HG02623 (cell line): ENCODE results near the gene PCDHA5.
"Not testable (repeated sequence)": the region's sequence is repeated elsewhere in the genome, so short reads cannot be mapped to it uniquely, and the experiment has no call there.

Experiments used
- ATAC-seq: cut with Tn5 transposase; IDR thresholded peaks from one replicate; pipeline ENCODE4 v1.9.1; 2021; ENCODE audit warnings: moderate library complexity; ENCODE audit not compliant: unreplicated experiment

The PCDHA5 gene

DNA sequence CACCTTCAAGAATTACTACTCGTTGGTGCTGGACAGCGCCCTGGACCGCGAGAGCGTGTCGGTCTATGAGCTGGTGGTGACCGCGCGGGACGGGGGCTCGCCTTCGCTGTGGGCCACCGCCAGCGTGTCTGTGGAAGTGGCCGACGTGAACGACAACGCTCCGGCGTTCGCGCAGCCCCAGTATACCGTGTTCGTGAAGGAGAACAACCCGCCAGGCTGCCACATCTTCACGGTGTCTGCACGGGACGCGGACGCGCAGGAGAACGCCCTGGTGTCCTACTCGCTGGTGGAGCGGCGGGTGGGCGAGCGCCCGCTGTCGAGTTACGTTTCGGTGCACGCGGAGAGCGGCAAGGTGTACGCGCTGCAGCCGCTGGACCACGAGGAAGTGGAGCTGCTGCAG, 1.6 kb downstream of the PCDHA5 start:
- ATAC-seq = not testable (repeated sequence)

DNA sequence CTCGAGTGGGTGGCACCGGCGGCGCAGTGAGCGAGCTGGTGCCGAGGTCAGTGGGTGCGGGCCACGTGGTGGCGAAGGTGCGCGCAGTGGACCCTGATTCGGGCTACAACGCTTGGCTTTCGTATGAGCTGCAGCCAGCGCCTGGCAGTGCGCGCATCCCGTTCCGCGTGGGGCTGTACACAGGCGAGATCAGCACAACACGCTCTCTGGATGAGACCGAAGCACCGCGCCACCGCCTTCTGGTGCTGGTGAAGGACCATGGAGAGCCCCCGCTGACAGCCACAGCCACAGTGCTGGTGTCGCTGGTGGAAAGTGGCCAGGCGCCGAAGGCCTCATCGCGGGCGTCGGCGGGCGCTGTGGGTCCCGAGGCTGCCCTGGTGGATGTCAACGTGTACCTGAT, 2.1 kb downstream of the PCDHA5 start:
- ATAC-seq = no peak

DNA sequence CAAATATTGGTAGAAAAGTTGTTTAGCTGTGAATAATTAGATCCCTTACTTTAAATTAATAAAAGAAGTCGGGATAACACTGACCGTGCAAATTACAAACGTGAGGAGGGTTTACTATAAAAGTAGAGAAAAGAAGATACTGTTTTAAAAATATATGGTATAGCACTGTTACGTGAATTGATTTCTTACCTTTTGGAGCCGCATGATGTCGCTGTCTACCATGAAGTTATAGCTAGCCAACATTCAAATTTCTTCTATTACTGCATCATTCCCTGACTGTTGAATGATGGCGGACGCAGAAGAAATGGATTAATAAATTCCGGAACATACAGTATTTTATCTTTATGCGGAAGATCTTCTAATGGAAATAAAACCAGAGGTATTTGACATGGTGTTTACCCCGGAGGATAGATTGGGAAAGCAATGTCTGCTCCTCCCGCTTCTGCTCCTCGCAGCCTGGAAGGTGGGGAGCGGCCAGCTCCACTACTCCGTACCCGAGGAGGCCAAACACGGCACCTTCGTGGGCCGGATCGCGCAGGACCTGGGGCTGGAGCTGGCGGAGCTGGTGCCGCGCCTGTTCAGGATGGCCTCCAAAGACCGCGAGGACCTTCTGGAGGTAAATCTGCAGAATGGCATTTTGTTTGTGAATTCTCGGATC, 6.4 kb downstream of the PCDHA5 start, which contains the start of gene PCDHA6:
Gene PCDHA6, plus strand, starts transcription at position 257 of the 658 bp plus-strand sequence. Its CDS starts 132 bp downstream, at position 389.
- no peak for ATAC-seq

DNA sequence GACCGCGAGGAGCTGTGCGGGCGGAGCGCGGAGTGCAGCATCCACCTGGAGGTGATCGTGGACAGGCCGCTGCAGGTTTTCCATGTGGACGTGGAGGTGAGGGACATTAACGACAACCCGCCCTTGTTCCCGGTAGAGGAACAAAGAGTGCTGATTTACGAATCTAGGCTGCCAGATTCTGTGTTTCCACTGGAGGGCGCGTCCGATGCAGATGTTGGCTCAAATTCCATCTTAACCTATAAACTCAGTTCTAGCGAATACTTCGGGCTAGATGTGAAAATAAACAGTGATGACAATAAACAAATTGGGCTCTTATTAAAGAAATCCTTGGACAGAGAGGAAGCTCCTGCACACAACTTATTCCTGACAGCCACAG, 6.9 kb downstream of the PCDHA5 start:
- ATAC-seq = no peak

DNA sequence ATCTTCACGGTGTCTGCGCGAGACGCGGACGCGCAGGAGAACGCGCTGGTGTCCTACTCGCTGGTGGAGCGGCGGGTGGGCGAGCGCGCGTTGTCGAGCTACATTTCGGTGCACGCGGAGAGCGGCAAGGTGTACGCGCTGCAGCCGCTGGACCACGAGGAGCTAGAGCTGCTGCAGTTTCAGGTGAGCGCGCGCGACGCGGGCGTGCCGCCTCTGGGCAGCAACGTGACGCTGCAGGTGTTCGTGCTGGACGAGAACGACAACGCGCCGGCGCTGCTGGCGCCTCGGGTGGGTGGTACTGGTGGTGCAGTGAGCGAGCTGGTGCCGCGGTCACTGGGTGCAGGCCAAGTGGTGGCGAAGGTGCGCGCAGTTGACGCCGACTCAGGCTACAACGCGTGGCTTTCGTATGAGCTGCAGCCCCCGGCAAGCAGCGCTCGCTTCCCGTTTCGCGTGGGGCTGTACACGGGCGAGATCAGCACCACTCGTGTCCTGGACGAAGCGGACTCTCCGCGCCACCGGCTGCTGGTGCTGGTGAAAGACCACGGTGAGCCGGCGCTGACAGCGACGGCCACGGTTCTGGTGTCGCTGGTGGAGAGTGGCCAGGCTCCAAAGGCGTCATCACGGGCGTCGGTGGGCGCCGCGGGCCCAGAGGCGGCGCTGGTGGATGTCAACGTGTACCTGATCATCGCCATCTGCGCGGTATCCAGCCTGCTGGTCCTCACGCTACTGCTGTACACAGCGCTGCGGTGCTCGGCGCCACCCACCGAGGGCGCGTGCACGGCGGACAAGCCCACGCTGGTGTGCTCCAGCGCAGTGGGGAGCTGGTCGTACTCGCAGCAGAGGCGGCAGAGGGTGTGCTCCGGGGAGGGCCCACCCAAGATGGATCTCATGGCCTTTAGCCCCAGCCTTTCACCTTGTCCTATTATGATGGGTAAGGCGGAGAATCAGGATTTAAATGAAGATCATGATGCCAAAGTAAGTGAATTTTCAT, 8.4 kb downstream of the PCDHA5 start:
- not testable (repeated sequence) for ATAC-seq

DNA sequence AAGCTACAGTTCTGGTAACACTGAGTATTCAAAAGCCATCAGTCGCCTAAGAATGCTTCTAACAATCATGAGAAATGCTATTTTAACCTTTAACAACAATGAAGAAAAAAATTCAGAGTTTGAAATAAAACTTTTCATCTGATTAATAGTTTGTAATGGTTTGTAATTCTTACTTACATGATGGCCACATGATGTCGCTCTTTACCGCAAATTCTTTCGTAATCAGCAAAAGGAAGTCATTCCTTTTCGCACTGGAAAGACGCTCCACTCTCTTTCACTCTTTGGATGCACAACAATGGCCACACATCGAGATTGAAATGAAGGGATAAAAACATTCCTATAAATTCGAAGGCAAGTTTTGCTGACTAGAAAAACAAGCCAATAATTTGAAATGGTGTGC, 12.6 kb downstream of the PCDHA5 start, which contains the start of gene PCDHA7:
Gene PCDHA7, plus strand, starts transcription at position 277 of the 400 bp plus-strand sequence. Its CDS starts 115 bp downstream, at position 392.
- no peak for ATAC-seq

DNA sequence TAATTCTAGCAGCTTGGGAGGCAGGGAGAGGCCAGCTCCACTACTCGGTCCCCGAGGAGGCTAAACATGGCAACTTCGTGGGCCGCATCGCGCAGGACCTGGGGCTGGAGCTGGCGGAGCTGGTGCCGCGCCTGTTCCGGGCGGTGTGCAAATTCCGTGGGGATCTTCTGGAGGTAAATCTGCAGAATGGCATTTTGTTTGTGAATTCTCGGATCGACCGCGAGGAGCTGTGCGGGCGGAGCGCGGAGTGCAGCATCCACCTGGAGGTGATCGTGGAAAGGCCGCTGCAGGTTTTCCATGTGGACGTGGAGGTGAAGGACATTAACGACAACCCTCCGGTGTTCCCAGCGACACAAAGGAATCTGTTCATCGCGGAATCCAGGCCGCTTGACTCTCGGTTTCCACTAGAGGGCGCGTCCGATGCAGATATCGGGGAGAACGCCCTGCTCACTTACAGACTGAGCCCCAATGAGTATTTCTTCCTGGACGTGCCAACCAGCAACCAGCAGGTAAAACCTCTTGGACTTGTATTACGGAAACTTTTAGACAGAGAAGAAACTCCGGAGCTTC, 13.1 kb downstream of the PCDHA5 start:
- ATAC-seq = not testable (repeated sequence)

DNA sequence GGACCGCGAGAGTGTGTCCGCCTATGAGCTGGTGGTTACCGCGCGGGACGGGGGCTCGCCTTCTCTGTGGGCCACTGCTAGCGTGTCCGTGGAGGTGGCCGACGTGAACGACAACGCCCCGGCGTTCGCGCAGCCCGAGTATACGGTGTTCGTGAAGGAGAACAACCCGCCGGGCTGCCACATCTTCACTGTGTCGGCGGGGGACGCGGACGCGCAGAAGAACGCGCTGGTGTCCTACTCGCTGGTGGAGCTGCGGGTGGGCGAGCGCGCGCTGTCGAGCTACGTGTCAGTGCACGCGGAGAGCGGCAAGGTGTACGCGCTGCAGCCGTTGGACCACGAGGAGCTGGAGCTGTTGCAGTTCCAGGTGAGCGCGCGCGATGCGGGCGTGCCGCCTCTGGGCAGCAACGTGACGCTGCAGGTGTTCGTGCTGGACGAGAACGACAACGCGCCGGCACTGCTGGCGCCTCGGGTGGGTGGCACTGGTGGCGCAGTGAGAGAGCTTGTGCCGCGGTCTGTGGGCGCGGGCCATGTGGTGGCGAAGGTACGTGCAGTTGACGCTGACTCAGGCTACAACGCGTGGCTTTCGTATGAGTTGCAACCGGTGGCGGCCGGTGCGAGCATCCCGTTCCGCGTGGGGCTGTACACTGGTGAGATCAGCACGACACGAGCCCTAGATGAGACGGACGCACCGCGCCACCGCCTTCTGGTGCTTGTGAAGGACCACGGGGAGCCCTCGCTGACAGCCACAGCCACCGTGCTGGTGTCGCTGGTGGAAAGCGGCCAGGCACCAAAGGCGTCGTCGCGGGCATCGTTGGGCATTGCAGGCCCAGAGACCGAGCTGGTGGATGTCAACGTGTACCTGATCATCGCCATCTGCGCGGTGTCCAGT, 14.5 kb downstream of the PCDHA5 start:
- ATAC-seq = no peak

DNA sequence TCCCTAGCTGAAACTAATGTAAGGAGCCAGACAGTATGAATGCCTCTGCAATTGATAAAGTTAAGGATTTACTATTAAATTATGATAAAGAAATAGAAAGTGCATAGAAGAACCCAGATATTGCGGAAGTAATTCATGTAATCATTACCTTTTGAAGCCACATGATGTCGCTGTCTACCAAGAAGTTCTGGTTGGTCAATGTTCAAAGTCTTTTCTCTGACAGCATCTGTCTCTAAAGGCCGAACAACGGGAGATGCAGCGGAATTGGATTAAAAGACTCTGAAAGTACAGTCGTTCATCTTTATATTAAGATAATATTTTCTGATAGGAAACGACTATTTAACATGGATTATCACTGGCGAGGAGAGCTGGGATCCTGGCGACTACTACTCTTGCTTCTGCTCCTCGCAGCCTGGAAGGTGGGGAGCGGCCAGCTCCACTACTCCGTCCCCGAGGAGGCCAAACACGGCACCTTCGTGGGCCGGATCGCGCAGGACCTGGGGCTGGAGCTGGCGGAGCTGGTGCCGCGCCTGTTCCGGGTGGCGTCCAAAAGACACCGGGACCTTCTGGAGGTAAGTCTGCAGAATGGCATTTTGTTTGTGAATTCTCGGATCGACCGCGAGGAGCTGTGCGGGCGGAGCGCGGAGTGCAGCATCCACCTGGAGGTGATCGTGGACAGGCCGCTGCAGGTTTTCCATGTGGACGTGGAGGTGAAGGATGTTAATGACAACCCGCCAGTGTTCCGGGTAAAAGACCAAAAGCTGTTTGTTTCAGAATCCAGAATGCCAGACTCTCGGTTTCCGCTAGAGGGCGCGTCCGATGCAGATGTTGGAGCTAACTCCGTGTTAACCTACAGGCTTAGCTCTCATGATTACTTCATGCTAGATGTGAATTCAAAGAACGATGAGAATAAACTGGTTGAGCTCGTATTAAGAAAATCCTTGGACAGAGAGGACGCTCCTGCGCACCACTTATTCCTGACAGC, 19.9 kb downstream of the PCDHA5 start, which contains the start of gene PCDHA8:
Gene PCDHA8, plus strand, starts transcription at position 210 of the 985 bp plus-strand sequence. Its CDS starts 135 bp downstream, at position 345.
- no peak for ATAC-seq

DNA sequence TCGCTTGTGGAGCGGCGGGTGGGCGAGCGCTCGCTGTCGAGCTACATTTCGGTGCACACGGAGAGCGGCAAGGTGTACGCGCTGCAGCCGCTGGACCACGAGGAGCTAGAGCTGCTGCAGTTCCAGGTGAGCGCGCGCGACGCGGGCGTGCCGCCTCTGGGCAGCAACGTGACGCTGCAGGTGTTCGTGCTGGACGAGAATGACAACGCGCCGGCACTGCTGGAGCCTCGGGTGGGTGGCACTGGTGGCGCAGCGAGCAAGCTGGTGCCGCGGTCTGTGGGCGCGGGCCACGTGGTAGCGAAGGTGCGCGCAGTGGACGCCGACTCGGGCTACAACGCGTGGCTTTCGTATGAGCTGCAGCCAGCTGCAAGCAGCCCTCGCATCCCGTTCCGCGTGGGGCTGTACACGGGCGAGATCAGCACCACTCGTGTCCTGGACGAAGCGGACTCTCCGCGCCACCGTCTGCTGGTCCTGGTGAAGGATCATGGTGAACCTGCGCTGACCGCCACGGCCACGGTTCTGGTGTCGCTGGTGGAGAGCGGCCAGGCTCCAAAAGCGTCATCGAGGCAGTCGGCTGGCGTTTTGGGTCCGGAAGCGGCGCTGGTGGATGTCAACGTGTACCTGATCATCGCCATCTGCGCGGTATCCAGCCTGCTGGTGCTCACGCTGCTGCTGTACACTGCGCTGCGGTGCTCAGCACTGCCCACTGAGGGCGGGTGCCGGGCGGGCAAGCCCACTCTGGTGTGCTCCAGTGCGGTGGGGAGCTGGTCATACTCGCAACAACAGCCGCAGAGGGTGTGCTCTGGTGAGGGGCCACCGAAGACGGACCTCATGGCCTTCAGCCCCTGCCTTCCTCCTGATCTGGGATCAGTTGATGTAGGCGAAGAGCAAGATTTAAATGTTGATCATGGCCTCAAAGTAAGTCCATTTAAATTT, 21.7 kb downstream of the PCDHA5 start:
- ATAC-seq = no peak

DNA sequence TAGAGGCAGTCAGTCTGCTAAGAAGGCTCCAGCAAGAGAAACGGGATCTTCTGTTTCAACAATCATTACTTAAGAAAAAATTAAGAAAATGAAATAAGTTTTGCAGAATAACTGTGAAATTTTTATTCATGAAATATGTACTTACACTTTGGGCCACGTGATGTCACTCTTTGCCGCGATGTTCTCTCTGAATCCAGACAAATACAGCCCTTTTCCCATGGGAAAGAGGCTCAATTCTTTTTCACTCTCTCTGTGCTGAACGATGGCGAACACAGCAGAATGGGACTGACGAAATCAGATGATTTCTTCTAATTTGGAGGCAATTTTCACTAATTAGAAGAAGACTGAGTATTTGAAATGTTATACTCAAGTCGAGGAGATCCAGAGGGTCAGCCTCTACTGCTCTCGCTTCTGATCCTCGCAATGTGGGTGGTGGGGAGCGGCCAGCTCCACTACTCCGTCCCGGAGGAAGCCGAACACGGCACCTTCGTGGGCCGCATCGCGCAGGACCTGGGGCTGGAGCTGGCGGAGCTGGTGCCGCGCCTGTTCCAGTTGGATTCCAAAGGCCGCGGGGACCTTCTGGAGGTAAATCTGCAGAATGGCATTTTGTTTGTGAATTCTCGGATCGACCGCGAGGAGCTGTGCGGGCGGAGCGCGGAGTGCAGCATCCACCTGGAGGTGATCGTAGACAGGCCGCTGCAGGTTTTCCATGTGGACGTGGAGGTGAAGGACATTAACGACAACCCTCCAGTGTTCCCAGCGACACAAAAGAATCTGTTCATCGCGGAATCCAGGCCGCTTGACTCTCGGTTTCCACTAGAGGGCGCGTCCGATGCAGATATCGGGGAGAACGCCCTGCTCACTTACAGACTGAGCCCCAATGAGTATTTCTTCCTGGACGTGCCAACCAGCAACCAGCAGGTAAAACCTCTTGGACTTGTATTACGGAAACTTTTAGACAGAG, 27.0 kb downstream of the PCDHA5 start, which contains the start of gene PCDHA9:
Gene PCDHA9, plus strand, starts transcription at position 244 of the 964 bp plus-strand sequence. Its CDS starts 114 bp downstream, at position 358.
- not testable (repeated sequence) for ATAC-seq

DNA sequence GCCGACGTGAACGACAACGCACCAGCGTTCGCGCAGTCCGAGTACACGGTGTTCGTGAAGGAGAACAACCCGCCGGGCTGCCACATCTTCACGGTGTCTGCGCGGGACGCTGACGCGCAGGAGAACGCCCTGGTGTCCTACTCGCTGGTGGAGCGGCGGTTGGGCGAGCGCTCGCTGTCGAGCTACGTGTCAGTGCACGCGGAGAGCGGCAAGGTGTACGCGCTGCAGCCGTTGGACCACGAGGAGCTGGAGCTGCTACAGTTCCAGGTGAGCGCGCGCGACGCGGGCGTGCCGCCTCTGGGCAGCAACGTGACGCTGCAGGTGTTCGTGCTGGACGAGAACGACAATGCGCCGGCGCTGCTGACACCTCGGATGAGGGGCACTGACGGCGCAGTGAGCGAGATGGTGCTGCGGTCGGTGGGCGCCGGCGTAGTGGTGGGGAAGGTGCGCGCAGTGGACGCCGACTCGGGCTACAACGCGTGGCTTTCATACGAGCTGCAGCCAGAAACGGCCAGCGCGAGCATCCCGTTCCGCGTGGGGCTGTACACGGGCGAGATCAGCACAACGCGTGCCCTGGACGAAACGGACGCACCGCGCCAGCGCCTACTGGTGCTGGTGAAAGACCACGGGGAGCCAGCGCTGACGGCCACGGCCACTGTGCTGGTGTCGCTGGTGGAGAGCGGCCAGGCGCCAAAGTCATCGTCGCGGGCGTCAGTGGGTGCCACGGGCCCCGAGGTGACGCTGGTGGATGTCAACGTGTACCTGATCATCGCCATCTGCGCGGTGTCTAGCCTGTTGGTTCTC, 28.6 kb downstream of the PCDHA5 start:
- not testable (repeated sequence) for ATAC-seq

DNA sequence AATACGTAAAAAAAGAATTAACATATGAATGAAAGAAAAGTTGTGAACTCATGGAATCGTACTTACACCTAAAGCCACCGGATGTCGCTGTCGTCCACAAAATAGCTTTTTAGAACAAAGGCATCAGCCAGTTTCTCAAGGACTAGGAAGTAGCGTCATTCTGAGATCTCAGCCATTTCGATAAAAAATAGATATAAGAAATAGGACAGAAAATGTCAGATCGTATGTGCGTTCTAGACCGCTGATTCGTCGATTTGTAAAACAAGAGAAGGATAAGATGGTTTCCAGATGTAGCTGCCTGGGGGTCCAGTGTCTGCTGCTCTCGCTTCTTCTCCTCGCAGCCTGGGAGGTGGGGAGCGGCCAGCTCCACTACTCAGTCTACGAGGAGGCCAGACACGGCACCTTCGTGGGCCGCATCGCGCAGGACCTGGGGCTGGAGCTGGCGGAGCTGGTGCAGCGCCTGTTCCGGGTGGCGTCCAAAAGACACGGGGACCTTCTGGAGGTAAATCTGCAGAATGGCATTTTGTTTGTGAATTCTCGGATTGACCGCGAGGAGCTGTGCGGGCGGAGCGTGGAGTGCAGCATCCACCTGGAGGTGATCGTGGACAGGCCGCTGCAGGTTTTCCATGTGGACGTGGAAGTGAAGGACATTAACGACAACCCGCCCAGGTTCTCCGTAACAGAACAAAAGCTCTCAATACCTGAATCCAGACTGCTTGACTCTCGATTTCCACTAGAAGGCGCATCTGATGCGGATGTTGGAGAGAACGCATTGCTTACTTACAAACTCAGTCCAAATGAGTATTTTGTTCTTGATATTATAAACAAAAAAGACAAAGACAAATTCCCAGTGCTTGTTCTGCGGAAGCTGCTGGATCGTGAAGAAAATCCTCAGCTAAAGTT, 34.6 kb downstream of the PCDHA5 start, which contains the start of gene PCDHA10:
Gene PCDHA10, plus strand, starts transcription at position 126 of the 903 bp plus-strand sequence. Its CDS starts 152 bp downstream, at position 278.
- ATAC-seq = no peak

DNA sequence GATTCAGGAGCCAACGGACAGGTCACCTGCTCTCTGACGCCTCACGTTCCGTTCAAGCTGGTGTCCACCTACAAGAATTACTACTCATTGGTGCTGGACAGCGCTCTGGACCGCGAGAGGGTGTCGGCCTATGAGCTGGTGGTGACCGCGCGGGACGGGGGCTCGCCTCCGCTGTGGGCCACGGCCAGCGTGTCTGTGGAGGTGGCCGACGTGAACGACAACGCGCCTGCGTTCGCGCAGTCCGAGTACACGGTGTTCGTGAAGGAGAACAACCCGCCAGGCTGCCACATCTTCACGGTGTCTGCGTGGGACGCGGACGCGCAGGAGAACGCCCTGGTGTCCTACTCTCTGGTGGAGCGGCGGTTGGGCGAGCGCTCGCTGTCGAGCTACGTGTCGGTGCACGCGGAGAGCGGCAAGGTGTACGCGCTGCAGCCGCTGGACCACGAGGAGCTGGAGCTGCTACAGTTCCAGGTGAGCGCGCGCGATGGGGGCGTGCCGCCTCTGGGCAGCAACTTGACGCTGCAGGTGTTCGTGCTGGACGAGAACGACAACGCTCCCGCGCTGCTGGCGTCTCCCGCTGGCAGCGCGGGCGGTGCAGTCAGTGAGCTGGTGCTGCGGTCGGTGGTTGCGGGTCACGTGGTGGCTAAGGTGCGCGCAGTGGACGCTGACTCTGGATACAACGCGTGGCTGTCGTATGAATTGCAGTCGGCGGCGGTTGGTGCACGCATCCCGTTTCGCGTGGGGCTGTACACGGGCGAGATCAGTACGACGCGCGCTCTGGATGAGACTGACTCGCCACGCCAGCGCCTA, 36.0 kb downstream of the PCDHA5 start:
- ATAC-seq = no peak
